Stomach (tissue), 4 donors: ENCODE data around the gene STKLD1.
"Not testable (repeated sequence)": the region's sequence is repeated elsewhere in the genome, so short reads cannot be mapped to it uniquely, and the experiment has no call there.

Experiments used
- CTCF ChIP-seq, 7 experiments: fragments of 450-650 bp in 4 of 7; fragments of 200-600 bp in 3 of 7; sonication (generic) in 3 of 7; IDR thresholded peaks; one replicate each; pipeline ENCODE4 v1.5.1; 2016 to 2019; ENCODE audit warnings: antibody characterized with exemption in 7 of 7, control low read depth in 2 of 7, mild to moderate bottlenecking in 1 of 7
- EP300 ChIP-seq: sonication (generic); formaldehyde crosslinking; IDR thresholded peaks from one replicate; pipeline ENCODE4 v1.6.1; 2017; ENCODE audit warnings: antibody characterized with exemption
- POLR2A ChIP-seq, 4 donors: fragments of 450-650 bp; IDR thresholded peaks; one replicate each; pipeline ENCODE4 v1.6.1; 2016; ENCODE audit warnings: antibody characterized with exemption in 4 of 4, control low read depth in 2 of 4, mild to moderate bottlenecking in 1 of 4, moderate library complexity in 1 of 4
- POLR2AphosphoS5 ChIP-seq, 3 donors: sonication (generic); formaldehyde crosslinking; IDR thresholded peaks; one replicate each; pipeline ENCODE4 v1.6.1; 2016; ENCODE audit warnings: antibody characterized with exemption in 3 of 3

- not testable (repeated sequence) for TF ChIP-seq CTCF (IDR thresholded peaks at IDR 0.05); EP300; POLR2A (IDR thresholded peaks at IDR 0.05); POLR2AphosphoS5 (IDR thresholded peaks at IDR 0.05)
These were observed 15.3 kb downstream of the STKLD1 start for GRCh38 chr9:133391449-133391848.
